GM12865 (cell line): ENCODE results near the gene NME1.
"Not testable (repeated sequence)": the region's sequence is repeated elsewhere in the genome, so short reads cannot be mapped to it uniquely, and the experiment has no call there.

ENCODE experiments used
- DNase-seq: peaks from one replicate; pipeline ENCODE4 v3.0.0; 2010; ENCODE audit warnings: low read depth
- H3K4me3 ChIP-seq: 2 replicates; pipeline ENCODE4 v1.5.1; 2011; ENCODE audit warnings: mild to moderate bottlenecking, low read depth, low read length, control low read depth
- CTCF ChIP-seq: IDR thresholded peaks from 2 replicates; pipeline ENCODE4 v1.5.1; 2011; ENCODE audit warnings: low read length, control low read depth, low read depth, inconsistent platforms; ENCODE audit not compliant: insufficient read depth; ENCODE audit errors: missing control alignments

The NME1 gene

GRCh38 chr17:51120357-51120738 lies 33.0 kb upstream of the NME1 start:
- TF ChIP-seq CTCF = no peak
- H3K4me3 ChIP-seq = peak overlapping the region; percentile 86
- DNase-seq = peak; percentile 58

- peak within 1 kb of the TSS; percentile 86 for H3K4me3 ChIP-seq
- peak; percentile 95 for DNase-seq
- no peak for TF ChIP-seq CTCF
Observed at GRCh38 chr17:51120739-51121619, 32.4 kb upstream of the NME1 start, which contains the start of gene SPAG9. Gene SPAG9 (minus strand): TSS chr17:51120868. CDS start chr17:51120656, 212 bp downstream.

GRCh38 chr17:51121620-51122472 lies 31.5 kb upstream of the NME1 start:
- peak; percentile 94 for DNase-seq
- H3K4me3 ChIP-seq = peak overlapping the region; percentile 84
- no peak for TF ChIP-seq CTCF

- not testable (repeated sequence) for DNase-seq, H3K4me3 ChIP-seq
Observed at GRCh38 chr17:51122473-51123115, 30.8 kb upstream of the NME1 start.

- DNase-seq = no peak
- no peak for TF ChIP-seq CTCF
- H3K4me3 ChIP-seq = no peak overlapping the region
Observed at GRCh38 chr17:51124640-51125503, 28.5 kb upstream of the NME1 start.

- peak; percentile 48 for DNase-seq
- TF ChIP-seq CTCF = no peak
- H3K4me3 ChIP-seq = no peak overlapping the region
Observed at GRCh38 chr17:51128076-51128475, 25.3 kb upstream of the NME1 start.
